Sigmoid colon (tissue), 7 donors: ENCODE data around the gene PRR18. TPM values are rescaled to one million over a fixed set of nuclear protein-coding genes. Genes with fewer than 3 reads are reported as not detected.

Experiments used
- DNase-seq: peaks from one replicate; pipeline ENCODE4 v3.0.0-alpha.2; 2019
- H3K27ac ChIP-seq, 4 donors: fragments of 200-600 bp; sonication (generic); one replicate each; pipeline ENCODE4 v1.5.1; 2016 to 2019; ENCODE audit warnings: mild to moderate bottlenecking in 1 of 4
- H3K27me3 ChIP-seq, 3 donors: fragments of 200-600 bp; sonication (generic); one replicate each; pipeline ENCODE4 v1.5.1; 2019; ENCODE audit warnings: mild to moderate bottlenecking in 1 of 3
- H3K36me3 ChIP-seq, 4 donors: fragments of 200-600 bp; sonication (generic); one replicate each; pipeline ENCODE4 v1.5.1; 2016 to 2019
- H3K4me1 ChIP-seq, 4 donors: fragments of 200-600 bp; sonication (generic); one replicate each; pipeline ENCODE4 v1.5.1; 2017 to 2019
- H3K4me3 ChIP-seq, 4 donors: fragments of 200-600 bp; sonication (generic); one replicate each; pipeline ENCODE4 v1.5.1; 2017 to 2019; ENCODE audit warnings: mild to moderate bottlenecking in 2 of 4, moderate library complexity in 1 of 4
- H3K9me3 ChIP-seq, 4 donors: fragments of 200-600 bp in 3 of 4; sonication (generic) in 3 of 4; one replicate each; pipeline versions ENCODE4 v1.5.1 to v1.6.1; 2013 to 2019
- EP300 ChIP-seq, 4 donors: sonication (generic); formaldehyde crosslinking; IDR thresholded peaks; one replicate each; pipeline ENCODE4 v1.6.1; 2017; ENCODE audit warnings: antibody characterized with exemption in 4 of 4
- POLR2A ChIP-seq, 2 donors: fragments of 450-650 bp; IDR thresholded peaks; one replicate each; pipeline ENCODE4 v1.6.1; 2016; ENCODE audit warnings: antibody characterized with exemption in 2 of 2, mild to moderate bottlenecking in 2 of 2, moderate library complexity in 2 of 2
- POLR2AphosphoS5 ChIP-seq, 4 donors: sonication (generic); formaldehyde crosslinking; IDR thresholded peaks; one replicate each; pipeline ENCODE4 v1.6.1; 2017; ENCODE audit warnings: antibody characterized with exemption in 4 of 4
- WGBS, 2 donors: extraction: QIAGEN DNeasy Blood & Tissue Kit; methylation state at CpG; one replicate each; pipeline ENCODE4 v1.1.7; 2013; 5-methylcytosine and 5-hydroxymethylcytosine counted together
- intact Hi-C: fragments of 100-400 bp; cut with DNase I; formaldehyde crosslinking; loops from one replicate; pipeline ENCODE4 v1.15.1; 2023
- polyA plus RNA-seq, 3 donors: library from polyadenylated mRNA; stranded (reverse); fragments of 200-250 nt; gene quantifications; one replicate each; pipeline ENCODE4 v1.2.3, GENCODE V29; 2013
- total RNA-seq, 4 donors: library from RNA; depleted of rRNA; stranded (reverse); fragments of >200 nt; gene quantifications; one replicate each; pipeline ENCODE4 v1.1.0, GENCODE V29; 2016
- TF ChIP-seq, protein P1 (sequence below), 4 experiments: fragments of 450-650 bp in 3 of 4; fragments of 200-600 bp in 1 of 4; IDR thresholded peaks; one replicate each; pipeline ENCODE4 v1.5.1; 2016 to 2019; ENCODE audit warnings: antibody characterized with exemption in 4 of 4, mild to moderate bottlenecking in 3 of 4, moderate library complexity in 2 of 4
- donor health status: healthy with polysubstance abuse.
- donor health status: Bipolar disorder and iron deficiency.
- donor health status: healthy.

The PRR18 gene
- total and polyA plus RNA-seq, 7 donors, result 0.06 to 0.41 TPM; not detected in 5

DNA sequence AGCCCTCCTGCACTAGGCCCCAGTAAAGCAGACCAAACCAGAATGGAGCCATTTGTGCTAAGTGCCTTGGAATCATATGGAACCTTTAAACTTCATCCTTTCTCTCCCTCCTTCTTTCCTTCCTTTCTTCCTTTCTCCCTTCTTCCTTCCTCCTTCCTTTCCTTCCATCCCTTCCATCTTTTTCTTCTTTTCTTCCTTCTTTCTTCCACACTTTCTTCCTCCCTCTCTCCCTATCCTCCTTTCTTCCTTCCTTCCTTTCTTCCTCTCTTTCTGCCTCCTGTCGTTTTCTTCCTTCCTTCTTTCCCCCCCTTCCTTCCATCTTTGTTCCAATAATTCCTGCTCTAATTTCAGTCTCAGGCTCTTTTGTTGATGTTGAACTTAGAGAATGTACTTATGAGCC lies 45.3 kb upstream of the PRR18 start:
- H3K36me3 ChIP-seq, result no peaks in the 10 kb centered on the region
- DNase-seq, result no peak
- peaks cover 0 to 4% (median 0%) of the 10 kb centered on the region in 4 donors for H3K9me3 ChIP-seq
- H3K27me3 ChIP-seq, result no peaks in the 10 kb centered on the region
- H3K4me1 ChIP-seq, result no peaks in the 10 kb centered on the region
- TF ChIP-seq POLR2A (IDR thresholded peaks at IDR 0.05), result no peak
- no peak for TF ChIP-seq EP300 (IDR thresholded peaks at IDR 0.05)
- TF ChIP-seq, protein P1, sequence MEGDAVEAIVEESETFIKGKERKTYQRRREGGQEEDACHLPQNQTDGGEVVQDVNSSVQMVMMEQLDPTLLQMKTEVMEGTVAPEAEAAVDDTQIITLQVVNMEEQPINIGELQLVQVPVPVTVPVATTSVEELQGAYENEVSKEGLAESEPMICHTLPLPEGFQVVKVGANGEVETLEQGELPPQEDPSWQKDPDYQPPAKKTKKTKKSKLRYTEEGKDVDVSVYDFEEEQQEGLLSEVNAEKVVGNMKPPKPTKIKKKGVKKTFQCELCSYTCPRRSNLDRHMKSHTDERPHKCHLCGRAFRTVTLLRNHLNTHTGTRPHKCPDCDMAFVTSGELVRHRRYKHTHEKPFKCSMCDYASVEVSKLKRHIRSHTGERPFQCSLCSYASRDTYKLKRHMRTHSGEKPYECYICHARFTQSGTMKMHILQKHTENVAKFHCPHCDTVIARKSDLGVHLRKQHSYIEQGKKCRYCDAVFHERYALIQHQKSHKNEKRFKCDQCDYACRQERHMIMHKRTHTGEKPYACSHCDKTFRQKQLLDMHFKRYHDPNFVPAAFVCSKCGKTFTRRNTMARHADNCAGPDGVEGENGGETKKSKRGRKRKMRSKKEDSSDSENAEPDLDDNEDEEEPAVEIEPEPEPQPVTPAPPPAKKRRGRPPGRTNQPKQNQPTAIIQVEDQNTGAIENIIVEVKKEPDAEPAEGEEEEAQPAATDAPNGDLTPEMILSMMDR (IDR thresholded peaks at IDR 0.05), result no peak
- no peak for TF ChIP-seq POLR2AphosphoS5 (IDR thresholded peaks at IDR 0.05)
- intact Hi-C loops, result no loop called here
- 72 to 88% methylated on average over 1 of the region's 1 CpG for WGBS, 2 donors
- H3K27ac ChIP-seq, result no peak overlapping the region
- no peak overlapping the region for H3K4me3 ChIP-seq

DNA sequence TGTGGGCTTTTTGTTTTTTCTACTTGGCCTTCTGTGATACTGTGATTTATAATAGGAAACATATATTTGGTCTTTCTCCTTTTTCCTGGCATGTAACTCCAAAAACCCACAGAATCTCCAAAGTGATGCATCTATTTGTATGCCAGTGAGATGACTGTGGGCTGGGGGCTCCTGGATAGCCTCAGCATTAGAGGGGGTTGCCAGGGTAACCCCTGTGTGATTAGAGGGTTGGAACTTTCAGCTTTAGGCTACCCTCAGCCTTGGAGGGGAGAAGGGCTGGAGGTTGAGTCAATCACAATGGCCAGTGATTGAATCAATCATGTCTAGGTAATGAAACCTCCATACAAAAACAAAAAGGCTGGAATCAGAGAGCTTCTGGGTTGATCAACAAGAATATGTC lies 44.7 kb upstream of the PRR18 start:
- Histone ChIP-seq H3K36me3 (no peaks in the 10 kb centered on the region), H3K4me1 (no peaks in the 10 kb centered on the region), H3K4me3 (no peak overlapping the region), H3K27ac (no peak overlapping the region), H3K9me3 (peaks cover 0 to 4% (median 0%) of the 10 kb centered on the region in 4 donors), H3K27me3 (no peaks in the 10 kb centered on the region)
- DNase-seq, result no peak
- TF ChIP-seq, protein P1 (IDR thresholded peaks at IDR 0.05), result no peak
- TF ChIP-seq EP300 (IDR thresholded peaks at IDR 0.05) (no peak), POLR2AphosphoS5 (IDR thresholded peaks at IDR 0.05) (no peak), POLR2A (IDR thresholded peaks at IDR 0.05) (no peak)
- intact Hi-C loops, result no loop called here

DNA sequence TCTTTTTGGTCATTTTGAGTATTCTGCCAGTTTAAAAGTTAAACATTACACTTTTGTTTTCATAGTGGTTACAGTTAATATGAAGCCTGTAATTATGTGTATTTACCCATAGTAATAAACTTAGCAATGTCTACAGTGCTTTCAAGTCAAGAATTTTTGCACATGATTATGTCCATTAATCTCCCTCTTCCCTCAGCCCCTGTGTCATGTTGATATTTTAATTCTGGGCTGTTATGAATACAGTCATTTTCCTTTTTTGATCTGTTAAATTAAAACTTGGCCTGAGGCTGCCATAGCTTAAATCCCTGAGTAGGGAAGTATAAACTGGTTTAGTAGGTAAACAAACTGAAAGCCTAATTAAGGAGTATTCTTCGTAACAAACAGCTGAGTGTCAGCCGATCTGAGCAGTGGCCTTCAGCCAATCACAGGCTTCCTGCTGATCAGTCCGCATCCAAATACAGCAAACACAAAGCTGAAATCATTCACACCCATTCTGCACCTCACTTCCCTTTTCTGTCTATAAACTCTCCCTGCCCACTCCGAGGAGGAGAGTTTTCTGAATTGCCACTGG lies 43.6 kb upstream of the PRR18 start:
- Histone ChIP-seq H3K9me3 (peaks cover 0 to 4% (median 0%) of the 10 kb centered on the region in 4 donors), H3K4me3 (no peak overlapping the region), H3K27ac (no peak overlapping the region), H3K4me1 (no peaks in the 10 kb centered on the region), H3K27me3 (no peaks in the 10 kb centered on the region), H3K36me3 (no peaks in the 10 kb centered on the region)
- no peak for DNase-seq
- TF ChIP-seq EP300 (IDR thresholded peaks at IDR 0.05), result no peak
- TF ChIP-seq, protein P1 (IDR thresholded peaks at IDR 0.05), result no peak
- TF ChIP-seq POLR2AphosphoS5 (IDR thresholded peaks at IDR 0.05), result no peak
- TF ChIP-seq POLR2A (IDR thresholded peaks at IDR 0.05), result no peak
- 4 to 20% methylated on average over 4 of the region's 4 CpGs for whole genome bisulfite sequencing, 2 donors
- intact Hi-C loops, result no loop called here

DNA sequence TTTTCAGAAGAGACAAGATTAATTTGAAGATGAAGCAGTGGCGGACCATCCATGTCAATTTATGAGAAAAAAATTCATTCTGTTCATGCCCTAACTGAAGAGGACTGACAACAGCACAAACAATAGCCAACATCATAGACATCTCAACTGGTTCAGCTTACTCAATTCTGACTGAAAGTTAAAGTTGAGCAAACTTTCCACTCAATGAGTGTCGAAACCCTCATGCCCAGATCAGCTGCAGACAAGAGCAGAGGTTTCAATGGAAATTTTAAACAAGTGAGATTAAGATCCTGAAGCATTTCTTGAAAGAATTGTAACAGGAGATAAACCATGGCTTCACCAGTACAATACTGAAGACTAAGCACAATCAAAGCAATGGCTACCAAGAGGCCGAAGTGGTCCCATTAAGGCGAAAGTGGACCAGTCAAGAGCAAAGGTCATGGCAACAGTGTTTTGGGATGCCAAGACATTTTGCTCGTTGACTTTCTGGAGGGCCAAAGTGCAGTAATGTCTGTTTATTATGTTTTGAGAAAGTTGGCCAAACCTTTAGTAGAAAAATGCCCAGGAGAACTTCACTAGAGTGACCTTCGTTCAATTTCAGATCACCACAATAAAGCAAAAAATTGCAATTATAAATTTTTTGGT lies 40.2 kb upstream of the PRR18 start:
- WGBS, 2 donors, result 83 to 90% methylated on average over 6 of the region's 6 CpGs
- DNase-seq, result no peak
- no peak overlapping the region for H3K4me3 ChIP-seq
- H3K27me3 ChIP-seq, result no peaks in the 10 kb centered on the region
- peaks cover 0 to 4% (median 0%) of the 10 kb centered on the region in 4 donors for H3K9me3 ChIP-seq
- TF ChIP-seq POLR2A (IDR thresholded peaks at IDR 0.05), result no peak
- no peak for TF ChIP-seq POLR2AphosphoS5 (IDR thresholded peaks at IDR 0.05)
- no peak for TF ChIP-seq EP300 (IDR thresholded peaks at IDR 0.05)
- TF ChIP-seq, protein P1 (IDR thresholded peaks at IDR 0.05), result no peak
- H3K36me3 ChIP-seq, result no peaks in the 10 kb centered on the region
- H3K4me1 ChIP-seq, result peaks cover 0 to 3% (median 1%) of the 10 kb centered on the region in 4 donors
- intact Hi-C loops, result no loop called here
- no peak overlapping the region for H3K27ac ChIP-seq
